Fibroblast of villous mesenchyme (primary cell): ENCODE results near the gene MAN2B2. TPM values are rescaled to one million over a fixed set of nuclear protein-coding genes. Genes with fewer than 3 reads are reported as not detected.

ENCODE experiments used
- DNase-seq: peaks from one replicate; pipeline ENCODE4 v3.0.0-alpha.2; 2010; ENCODE audit warnings: low read depth
- H3K4me3 ChIP-seq: 2 replicates; pipeline ENCODE4 v1.5.1; 2011; ENCODE audit warnings: low read depth, mild to moderate bottlenecking, low read length
- CTCF ChIP-seq: IDR thresholded peaks from 2 replicates; pipeline ENCODE4 v1.5.1; 2012; ENCODE audit warnings: low read depth, mild to moderate bottlenecking, low read length; ENCODE audit not compliant: insufficient read depth
- total RNA-seq: library from RNA; depleted of rRNA; stranded (reverse); fragments of >200 nt; gene quantifications from 2 replicates; pipeline ENCODE4 v1.2.3, GENCODE V29; 2012

MAN2B2 gene
- total RNA-seq, 1 donor = 14.2 TPM

- H3K4me3 ChIP-seq = no peak overlapping the region
- DNase-seq = no peak
- no peak for TF ChIP-seq CTCF
Observed at GRCh38 chr4:6529021-6529420, 46.0 kb upstream of the MAN2B2 start.

GRCh38 chr4:6530301-6530700, 44.7 kb upstream of the MAN2B2 start:
- no peak for TF ChIP-seq CTCF
- no peak for DNase-seq
- no peak overlapping the region for H3K4me3 ChIP-seq

- no peak for DNase-seq
- TF ChIP-seq CTCF = no peak
- no peak overlapping the region for H3K4me3 ChIP-seq
Observed at GRCh38 chr4:6530964-6531363, 44.0 kb upstream of the MAN2B2 start.

- no peak overlapping the region for H3K4me3 ChIP-seq
- no peak for DNase-seq
- TF ChIP-seq CTCF = no peak
Observed at GRCh38 chr4:6532102-6532501, 42.9 kb upstream of the MAN2B2 start.

DNA sequence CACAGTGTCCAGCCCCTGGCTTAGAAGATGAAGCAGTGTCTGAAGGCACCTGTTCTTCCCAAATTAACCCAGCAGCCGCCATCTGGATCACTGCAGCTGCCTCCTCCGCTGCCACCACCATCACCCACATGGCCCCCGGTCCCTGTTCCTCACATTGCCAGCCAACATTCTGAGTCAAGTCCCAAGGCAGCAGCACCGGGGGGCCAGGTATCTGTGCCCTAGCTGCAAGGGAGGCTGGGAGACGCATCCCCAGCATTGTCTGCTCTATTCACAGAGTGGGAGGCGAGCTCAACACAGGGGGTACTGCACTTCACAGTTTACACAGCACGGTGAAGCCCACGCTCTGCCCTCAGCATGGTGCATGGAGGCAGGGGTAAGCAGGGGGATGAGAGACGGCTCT, 42.3 kb upstream of the MAN2B2 start:
- no peak for TF ChIP-seq CTCF
- no peak for DNase-seq

DNA sequence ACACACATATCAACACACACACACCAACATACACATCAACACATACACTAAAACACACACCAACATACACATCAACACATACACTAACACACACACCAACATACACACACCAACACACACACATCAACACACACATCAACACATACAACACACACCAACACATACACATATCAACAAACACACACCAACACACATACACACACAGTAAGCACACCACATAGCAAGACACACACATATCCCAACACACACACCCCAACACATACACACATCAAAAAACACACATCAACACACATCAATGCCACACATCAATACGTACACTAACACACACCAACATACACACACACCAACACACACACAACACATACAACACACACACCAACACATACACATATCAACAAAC, 40.9 kb upstream of the MAN2B2 start:
- H3K4me3 ChIP-seq = no peak overlapping the region
- DNase-seq = no peak
- no peak for TF ChIP-seq CTCF

More for the DNA sequence above, 42.3 kb upstream of the MAN2B2 start:
- H3K4me3 ChIP-seq = no peak overlapping the region

GRCh38 chr4:6534618-6535328, 40.2 kb upstream of the MAN2B2 start:
- no peak for TF ChIP-seq CTCF
- H3K4me3 ChIP-seq = no peak overlapping the region
- DNase-seq = no peak
